NAMALWA (cell line): ENCODE results near the gene ZNF277.
"Not testable (repeated sequence)": the region's sequence is repeated elsewhere in the genome, so short reads cannot be mapped to it uniquely, and the experiment has no call there.

Source experiments
- DNase-seq: peaks from one replicate; pipeline ENCODE4 v3.0.0-alpha.2; 2015; ENCODE audit warnings: low spot score

ZNF277 gene

DNA sequence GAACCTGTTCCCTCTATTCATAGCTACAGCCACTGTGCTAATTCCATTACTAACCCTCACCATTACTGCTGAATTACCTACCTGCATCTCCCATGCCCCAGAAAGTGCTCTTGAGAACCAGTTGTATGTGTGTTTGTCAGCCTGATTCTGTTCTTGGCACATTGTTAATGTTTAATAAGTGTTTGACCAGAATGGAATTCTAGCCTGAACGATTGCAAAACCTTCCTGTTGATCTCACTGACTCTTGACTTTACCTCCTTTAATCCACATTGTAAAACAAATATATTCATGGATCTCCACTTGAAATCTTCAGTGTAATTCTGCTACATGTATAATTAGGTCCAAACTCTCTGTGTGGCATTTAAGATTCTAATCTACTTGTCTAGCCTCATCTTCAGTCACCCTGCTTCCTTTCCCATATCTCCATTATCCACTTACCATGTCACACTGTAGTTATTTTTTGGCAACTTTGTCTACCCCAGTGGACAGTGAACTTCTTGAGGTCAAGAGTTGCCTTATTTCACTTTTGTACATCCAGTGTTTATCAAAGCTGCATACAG lies 4.9 kb downstream of the ZNF277 start:
- DNase-seq = no peak

DNA sequence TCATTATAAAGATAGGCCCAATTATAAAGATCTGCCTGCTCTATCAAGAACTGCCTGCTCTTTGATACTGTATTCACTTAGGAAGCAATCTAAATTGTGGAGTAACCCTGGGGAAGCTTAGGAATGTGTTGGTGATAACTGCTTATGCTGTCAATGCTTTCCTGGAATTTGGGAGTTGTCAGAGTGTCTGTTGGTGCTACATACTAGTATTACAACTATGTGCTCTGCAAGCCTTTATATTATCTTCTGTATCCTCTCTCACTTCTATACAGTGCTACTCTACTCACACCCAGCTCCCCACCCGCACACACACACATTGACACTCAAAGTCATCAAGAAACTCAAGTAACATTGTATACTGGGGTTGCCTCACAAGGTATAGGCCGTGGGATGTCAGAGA lies 6.1 kb downstream of the ZNF277 start:
- no peak for DNase-seq

- DNase-seq = no peak
These were observed 7.2 kb downstream of the ZNF277 start for GRCh38 chr7:112213735-112214134.

- DNase-seq = no peak
These were observed 7.8 kb downstream of the ZNF277 start for GRCh38 chr7:112214268-112214667.

DNA sequence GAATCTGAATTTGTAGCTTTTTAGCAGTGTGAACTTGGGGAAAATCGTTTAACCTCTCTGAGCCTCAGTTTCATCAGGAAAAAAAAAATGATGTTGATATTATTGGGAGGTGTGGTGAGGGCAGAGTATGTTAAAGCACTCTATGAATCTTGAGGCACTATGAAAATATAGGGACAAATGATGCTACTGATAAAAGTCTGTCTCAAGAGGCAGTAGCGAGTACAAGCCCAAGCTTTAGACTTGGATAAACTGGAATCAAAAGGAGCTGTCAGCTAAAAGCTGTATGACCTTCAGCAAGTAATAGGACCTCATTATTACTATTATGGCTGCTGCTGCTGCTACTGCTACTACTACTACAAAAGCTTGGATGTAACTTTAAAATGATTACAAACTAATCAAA lies 8.4 kb downstream of the ZNF277 start:
- no peak for DNase-seq

DNA sequence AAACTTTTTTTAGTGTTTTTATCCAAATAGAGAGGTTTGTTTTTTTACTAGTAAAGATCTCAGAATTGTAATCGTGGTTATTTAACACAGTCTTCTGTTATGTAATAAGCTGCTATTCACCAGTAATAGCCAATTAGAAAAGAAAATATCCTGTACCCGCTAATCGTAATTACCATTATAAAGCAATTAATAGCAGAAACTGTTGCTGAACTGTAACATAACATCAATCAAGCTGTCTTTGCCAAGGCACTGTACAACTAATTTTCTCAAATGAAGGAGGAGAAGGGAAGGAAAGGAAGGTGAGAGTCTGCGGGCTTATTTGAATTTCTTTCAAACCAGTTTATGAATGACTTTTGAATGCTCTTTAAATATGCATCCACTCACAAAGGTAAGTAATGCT lies 9.3 kb downstream of the ZNF277 start:
- DNase-seq = no peak

DNA sequence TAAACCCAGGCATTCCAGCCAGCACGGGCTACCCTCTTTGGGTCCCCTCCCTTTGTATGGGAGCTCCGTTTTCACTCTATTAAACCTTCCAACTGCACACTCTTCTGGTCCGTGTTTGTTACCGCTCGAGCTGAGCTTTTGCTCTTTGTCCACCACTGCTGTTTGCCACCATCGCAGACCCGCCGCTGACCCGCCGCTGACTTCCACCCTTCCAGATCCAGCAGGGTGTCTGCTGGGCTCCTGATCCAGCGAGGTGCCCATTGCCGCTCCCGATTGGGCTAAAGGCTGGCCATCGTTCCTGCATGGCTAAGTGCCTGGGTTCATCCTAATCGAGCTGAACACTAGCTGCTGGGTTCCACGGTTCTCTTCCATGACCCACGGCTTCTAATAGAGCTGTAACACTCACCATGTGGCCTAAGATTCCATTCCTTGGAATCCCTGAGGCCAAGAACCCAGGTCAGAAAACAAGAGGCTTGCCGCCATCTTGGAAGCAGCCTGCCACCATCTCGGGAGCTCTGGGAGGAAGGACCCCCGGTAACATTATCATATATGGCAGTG lies 14.5 kb downstream of the ZNF277 start:
- no peak for DNase-seq

DNA sequence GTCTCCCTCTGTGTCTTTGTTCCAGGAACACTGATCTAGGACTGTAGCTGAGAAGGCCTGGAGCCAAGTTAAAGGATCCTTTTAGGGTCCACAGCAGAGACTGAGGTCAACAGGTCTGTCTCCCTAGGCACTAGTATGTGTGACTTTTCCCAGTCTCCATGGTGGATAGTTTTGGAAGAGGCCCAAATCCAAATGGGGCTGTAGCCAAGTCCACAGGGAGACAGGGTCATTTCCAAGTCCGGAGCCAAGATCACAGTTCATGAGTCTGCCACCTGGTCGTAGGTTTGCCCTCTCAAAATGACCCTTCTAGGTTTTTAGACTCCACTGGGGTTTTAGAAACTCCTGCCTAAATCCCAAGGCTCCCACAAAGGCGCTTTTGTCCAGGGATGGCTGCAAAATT lies 16.8 kb downstream of the ZNF277 start:
- no peak for DNase-seq

DNA sequence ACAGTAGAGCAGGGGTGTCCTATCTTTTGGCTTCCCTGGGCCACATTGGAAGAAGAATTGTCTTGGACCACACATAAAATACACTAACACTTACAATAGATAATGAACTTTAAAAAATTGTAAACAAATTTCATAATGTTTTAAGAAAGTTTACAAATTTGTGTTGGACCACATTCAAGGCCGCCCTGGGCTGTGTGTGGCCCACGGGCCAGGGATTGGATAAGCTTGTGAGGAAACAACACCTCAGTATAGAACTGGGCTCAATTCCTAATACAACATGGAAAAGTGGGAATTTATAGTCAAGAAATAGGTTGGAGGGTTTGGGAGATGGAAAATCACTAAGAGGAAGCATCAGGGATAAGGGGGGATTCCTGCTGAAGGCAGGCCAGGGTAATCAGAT lies 17.7 kb downstream of the ZNF277 start:
- DNase-seq = no peak

DNA sequence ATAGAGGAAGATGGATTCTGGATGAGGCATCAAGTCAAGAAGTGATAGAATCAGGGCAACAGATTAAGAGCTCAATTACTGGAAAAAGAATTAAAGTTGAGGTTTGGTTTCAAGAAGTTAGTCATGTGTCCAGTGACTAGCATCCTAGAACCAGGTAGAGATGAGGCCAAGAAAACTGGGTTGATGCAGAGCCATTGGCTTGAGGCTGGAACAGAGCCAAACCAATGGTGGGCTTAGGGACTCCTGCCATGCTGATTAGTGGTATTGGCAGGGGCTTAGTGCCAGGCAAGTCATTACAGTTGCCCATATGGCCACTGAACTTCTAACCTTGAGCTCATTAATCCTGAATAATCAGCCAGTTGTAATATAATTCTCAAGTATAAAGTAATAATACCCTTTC lies 18.5 kb downstream of the ZNF277 start:
- DNase-seq = no peak

DNA sequence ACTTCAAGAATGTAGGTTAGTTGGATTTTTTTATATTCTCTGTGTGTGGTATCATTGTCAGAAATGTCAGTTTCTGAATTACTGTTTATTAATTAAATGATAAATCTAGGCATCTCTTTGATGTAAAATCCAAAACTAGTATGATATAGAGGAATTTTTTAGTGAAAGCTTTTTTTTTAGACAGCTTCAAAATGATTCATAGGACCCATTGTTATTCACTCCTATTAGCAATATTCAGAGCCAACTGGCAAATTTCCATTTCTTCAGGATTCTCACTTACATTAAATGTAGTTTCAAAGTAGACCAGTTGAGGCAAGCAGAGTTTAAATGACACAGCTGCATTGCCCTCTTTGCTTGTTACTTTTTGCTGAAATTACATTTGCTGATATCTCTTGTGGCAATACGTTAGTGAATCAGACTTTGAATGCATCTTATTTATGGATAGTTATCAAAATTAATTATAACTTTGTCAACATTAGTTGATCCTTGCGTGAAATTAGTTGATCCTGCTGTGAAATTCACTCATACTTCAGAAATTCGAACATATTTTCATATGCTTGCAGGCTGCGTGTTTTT lies 20.3 kb downstream of the ZNF277 start:
- no peak for DNase-seq

DNA sequence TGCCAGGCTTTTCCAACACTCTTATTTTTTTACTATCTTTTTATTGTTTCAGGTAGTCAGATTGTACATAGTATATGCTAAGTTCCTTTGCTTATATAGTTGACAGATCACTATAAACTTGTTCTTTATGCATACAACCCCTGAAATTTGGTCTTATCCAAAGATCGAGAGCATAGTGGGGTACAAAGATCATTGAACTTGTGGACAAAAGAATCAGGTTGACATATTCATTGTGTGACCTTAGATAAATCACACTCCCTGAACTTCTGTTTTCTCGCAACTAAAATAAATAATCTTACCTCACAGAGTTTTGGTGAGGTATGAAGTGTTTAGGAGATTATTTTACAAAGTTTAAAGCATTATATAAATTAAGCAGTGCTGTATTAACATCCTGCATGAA lies 22.1 kb downstream of the ZNF277 start:
- DNase-seq = no peak

GRCh38 chr7:112232212-112232978 lies 25.9 kb downstream of the ZNF277 start:
- no peak for DNase-seq

DNA sequence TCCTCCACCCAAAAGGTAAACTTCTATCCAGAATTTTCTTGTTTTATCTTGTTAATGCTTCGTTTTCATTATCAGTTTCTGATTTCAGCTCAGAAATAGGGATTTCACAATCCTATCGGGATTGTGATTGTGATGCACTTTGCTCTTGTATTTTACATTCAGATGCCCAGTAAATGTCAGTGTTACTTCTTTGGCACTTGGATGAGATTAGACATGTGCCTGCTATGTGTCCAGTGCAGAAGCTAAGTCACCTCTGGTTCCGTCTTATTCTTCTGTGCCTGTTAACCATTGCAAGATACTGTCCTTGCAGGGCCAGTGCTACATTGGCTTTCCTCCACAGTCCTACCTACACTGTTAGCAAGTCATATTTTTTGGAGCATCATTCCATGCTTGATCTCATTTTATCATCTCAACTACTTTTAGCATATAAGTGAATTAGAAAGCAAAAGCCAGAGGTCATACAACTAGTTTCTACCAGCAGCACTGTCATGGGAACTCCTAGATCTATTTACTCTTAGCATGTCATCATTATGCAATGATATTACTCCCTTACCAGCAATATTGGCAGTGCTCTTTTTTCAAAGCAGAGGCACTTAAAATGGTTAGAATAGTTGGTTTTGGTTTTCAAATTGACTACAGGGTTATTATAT lies 26.7 kb downstream of the ZNF277 start:
- DNase-seq = no peak

DNA sequence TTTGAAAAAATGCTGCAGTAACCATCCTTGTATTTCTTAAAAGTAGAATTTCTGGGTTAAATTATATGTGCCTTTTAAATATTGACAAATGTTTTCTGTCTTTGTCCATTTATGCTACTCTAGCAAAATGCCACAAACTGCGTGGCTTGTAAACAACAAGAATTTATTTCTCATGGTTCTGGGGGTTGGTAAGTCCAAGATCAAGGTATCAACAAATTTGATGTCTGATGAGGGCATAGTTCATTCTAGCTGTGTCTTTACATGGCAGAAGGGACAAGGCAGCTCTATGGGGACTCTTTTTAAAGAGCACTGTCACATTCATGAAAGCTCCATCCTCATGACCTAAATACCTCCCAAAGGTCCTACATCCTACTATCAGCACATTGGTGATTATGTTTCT lies 27.7 kb downstream of the ZNF277 start:
- no peak for DNase-seq

GRCh38 chr7:112236597-112236996 lies 30.1 kb downstream of the ZNF277 start:
- DNase-seq = no peak

- no peak for DNase-seq
These were observed 31.8 kb downstream of the ZNF277 start for GRCh38 chr7:112238330-112238729.

DNA sequence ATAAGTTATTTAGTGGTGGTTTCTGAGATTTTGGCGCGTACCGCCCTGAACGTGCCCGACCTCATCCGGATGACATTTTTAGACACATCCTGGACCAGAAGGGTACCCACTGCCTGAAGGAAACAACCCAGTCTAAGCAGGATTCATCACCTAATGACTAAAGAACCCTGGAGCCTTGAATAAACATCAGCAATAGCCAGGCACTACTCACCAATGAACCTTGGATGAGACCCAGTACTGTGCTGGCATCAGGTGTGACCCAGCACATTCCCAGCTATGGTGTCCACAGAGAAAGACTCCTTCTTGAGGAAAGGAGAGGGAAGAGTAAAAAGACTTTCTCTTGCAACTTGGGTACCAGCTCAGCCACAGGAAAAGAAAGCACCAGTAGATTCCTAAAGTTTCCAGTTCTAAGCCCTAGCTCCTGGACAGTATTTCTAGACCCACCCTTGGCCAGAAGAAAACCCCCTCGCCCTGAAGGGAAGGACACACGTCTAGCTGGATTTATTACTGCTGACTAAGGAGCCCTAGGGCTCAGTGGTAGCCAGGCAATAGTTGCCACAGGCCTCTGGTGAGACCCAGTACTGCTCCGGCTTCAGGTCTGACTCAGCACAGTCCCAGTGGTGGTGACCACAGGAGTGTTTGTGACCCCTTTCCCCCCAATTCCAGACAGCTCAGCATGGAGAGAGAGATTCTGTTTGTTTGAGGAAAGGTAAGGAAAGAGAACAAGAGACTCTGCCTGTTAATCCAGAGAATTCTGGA lies 32.5 kb downstream of the ZNF277 start:
- DNase-seq = no peak

GRCh38 chr7:112248598-112248997 lies 42.1 kb downstream of the ZNF277 start:
- no peak for DNase-seq

- DNase-seq = not testable (repeated sequence)
These were observed 43.5 kb downstream of the ZNF277 start for GRCh38 chr7:112249967-112250366.

GRCh38 chr7:112252141-112252540 lies 45.6 kb downstream of the ZNF277 start:
- DNase-seq = no peak

GRCh38 chr7:112252691-112253090 lies 46.2 kb downstream of the ZNF277 start:
- no peak for DNase-seq
